NCI-H2029 (cell line): ENCODE data around the gene DAB2IP.

Experiments
- DNase-seq: peaks from one replicate; lab custom pipeline; 2025; lab: John Stamatoyannopoulos, UW

Gene DAB2IP

DNA sequence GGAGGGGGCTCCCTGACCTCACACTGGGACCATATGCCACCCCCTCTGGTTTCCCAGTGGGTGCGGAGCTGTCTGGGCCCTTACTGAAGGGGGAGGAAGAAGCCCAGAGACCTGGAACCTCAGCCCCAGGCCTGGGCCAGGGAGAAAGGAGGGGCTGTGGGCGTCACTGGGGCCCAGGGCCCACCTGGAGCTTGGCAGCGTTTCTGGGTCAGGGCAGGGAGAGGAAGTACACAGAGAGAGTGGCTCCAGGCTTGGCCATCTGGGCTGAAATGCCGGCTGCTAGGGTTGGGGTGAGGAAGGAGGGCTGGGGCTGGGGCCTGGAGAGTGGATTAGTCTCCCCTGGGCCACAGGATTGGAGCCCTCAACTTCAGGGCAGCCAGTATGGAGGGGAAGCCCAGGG lies 6.4 kb upstream of the DAB2IP start:
- DNase-seq: no peak

DNA sequence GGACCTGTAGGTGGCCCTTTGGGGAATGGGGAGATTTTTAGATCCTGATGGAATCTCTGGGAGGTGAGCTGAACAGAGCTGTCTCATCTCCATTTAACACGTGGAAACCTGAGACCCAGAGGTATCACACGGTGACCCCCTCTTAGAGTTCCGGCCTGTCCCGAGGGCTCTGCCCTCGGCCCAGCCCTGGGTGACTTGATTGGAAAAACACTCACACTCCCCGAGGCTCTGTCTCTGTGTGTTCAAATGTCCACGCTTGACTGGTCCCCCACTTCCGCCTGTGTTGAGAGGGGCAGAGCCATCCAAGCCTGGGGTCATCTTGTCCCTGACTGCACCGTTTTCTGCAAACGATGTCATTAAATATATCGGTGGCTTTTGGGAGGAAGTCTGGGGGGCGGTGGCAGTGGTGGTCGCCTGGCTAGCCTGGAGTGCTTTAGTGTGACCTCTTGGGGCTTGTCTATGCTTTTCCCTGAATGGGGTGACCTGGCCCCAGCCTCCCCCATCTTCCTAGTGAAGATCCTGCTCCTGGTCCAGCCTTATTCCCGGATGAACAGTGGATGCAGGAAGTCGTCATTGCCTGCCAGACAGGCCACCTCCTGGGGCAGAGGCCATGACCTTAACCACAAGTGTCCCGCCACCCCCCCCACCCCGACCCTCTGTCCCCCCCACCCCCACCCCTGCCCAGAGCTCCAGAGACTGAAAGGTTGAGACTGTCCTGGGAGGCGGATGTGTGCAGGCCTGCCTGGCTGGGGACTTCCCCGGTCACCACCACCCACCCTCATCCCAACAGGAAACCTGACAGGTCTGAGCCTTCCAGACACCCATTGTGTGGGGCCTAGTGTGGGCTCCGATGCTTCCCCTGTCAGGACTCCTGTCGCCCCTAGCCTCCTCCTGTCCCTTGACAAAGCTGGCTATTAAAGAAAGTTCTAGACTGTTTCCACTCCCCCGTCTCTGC lies 5.3 kb upstream of the DAB2IP start:
- no peak for DNase-seq

DNA sequence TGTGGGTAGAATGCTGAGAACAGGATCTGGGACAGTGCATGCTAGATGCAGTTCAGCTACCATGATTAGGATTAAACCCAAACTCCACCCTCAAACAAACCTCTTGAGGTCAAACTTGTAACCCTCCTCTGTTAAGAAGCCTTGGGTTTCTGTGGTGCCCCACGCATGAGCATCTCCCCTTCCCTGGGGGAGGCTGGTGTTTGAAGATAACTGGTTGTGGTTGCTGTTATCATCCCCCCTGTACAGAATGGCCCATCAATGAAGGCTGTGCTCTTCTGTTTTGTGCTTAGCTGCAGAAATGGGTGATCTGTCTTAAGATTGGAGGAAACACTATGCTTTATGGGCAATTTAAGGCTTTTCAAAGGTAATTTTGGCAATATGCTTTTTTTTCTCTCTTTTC lies 4.4 kb upstream of the DAB2IP start:
- no peak for DNase-seq

DNA sequence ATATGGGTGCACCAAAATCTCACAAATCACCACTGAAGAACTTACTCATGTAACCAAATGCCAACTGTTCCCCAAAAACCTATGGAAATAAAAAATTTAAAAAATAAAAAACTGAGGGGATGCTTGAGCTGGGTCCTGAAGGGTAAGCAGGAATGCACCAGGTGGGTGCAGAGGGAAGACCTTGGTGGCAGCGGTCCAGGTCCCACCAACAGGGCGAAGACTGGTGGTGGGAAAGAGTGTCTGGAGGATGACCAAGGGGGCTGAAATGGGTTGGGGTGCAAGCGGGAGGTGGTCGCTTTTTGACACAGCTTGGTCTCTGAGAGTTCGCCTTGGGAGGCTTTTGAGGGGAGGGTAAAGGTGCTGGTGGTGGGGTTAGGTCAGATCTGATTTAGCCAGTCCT lies 3.3 kb upstream of the DAB2IP start:
- no peak for DNase-seq

DNA sequence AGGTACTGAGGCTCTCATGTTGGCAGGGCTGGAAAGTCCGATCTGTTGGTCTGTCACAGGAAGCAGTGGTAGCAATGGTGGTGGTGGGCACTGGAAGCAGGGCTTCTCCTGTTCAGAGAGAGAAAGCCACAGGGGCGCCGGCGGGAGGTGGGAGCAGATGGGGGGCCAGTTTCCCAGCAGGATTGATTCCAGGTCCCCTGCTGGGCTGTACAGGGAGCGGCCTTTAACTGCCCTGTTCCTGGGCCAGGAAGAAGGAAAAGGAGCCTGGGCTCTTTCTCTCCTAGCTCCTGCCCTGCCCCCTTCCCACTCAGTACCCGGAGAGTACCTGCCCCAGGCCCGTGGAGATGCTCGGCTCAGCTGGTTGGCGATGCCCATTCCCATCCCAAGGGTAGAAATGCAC lies 2.6 kb upstream of the DAB2IP start:
- DNase-seq: no peak

DNA sequence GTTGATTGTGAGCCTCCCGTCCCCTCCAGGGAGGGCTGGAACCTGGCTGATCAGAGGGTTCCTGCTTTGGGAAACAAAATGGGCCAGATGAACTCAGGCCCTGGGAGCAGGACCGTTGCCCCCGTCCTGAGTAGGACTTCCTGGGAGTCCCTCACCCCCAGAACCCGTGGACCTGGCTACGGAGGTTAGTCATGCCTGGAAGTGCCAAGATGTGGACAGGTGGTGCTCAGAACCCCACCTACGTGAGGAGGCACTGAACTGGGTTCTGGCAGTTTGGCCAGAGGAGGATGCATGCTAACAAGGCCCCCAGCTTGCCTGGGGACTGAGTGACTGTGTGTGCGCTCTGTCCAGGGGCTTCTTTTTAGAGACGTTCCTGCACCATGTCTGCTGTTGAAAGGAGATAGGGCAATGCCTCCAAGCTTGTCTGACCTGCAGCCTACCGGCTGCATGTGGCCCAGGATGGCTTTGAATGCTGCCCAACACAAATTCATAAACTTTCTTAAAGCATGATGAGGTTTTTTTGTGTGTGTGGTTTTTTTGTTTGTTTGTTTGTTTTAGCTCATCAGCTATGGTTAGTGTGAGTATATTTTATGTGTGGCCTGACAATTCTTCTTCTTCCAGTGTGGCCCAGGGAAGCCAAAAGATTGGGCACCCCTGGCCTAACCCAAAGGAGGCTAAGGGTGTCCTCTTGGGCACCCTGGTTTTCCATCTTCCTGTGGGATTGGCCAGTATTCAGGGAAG lies 1.8 kb upstream of the DAB2IP start:
- no peak for DNase-seq

DNA sequence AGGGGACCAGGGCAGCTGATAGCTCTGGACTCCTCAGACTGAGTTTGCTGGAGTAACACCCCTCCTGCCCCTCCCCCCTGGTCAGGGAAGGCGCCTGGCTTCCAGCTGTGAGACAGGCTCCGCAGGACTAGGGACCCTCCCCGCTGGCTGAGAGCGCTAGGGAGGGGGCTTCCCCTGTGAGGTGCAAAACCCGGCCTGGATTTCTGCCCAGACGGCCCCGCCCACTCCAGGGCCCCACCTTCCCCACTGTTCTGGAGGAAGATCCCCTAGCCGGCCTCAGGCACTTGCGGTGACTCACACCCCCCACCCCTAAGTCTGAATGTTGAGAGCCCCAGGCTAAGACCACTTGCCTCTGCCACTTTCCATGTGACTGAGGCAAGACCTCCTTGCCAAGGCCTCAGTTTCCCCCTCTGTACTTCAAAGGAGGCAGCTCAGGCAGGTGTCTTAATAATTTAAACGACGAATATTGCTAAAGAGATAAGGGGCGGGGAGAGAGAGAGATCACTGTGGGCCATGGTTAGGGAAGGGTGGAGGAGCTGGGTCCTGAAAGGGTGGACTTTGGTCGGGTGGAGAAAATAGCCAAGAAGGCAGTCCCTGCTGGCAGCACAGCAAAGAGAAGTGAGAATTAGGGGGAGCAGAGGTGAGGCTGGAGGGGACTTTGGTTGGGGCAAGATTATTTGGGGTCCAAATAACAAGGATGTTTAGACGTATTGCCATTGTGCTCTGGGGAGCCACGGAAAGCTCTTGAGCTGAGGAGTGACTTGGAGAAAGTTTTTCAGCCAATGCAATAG lies 1.0 kb upstream of the DAB2IP start:
- DNase-seq: no peak

DNA sequence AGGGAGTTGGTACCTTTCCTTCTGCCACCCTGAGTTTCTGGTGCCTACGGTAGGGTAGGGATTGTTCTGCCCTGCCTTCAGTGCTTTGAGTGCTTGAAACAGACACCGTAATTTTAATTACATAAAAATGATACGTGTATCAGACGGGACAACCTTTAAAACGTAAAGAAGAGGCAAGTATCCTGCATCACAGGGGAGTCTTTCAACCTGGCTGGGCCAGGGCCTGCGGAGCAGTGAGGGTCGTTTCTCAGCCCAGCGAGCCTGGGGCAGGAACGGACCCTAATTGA lies 483 bp upstream of the DAB2IP start:
- no peak for DNase-seq

DNA sequence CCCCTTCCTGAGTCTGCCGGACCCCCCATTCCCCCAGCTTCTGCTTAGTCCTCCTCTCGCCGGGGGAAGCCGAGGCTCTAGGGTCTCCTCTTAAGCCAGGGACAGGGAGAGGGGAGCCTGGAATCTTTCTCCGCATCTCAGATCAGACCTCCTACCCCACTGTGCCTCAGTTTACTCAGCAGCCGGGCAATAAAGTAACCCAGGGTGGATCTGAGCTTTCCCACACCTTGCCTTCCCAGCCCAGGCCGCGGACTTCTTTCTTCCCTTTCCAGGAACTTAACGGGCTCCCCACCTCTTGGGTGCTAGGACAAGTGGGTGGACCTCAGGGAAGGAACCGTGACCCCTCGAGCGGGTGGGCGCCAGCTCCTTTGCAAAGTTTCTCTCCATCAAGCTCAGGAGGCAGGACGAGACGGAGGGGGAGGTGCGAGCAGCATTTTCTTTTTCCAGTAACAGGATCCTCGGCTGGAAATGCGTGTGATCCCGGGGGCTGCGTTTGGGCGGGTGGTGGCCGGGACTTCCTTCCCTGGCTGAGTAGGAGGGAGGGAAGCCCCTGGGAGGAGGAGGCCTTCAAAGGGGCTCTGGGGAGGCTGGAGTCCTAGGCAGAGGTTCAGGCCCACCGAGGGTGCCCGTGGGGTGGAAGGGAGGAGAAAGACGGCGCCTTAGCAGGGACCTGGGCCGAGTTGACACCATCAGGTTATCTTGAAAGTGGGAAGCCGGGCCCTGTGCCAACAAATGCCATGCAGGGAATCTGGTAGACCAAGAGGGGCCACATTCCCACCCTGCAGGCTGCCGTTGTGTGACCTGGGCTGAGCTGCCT lies 795 bp downstream of the DAB2IP start:
- no peak for DNase-seq

DNA sequence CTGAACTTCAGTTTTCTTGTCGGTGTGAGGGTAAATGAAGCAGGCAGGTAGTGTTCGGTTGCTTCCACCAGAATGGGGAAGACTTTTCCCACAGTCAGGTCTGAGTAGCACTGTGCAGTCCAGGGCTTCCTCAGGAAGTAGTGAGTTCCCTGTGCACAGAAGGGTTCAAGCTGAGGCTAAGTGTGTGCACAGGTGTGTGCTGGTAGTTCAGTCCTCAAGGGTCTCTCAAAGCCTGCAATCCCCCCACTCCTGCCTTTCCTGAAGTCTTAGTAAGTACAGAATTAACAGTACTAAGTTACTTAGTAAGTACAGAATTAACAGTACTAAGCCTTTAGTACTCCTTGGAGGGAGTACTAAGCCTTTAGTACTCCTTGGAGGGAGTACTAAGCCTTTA lies 1.4 kb downstream of the DAB2IP start:
- DNase-seq: no peak

DNA sequence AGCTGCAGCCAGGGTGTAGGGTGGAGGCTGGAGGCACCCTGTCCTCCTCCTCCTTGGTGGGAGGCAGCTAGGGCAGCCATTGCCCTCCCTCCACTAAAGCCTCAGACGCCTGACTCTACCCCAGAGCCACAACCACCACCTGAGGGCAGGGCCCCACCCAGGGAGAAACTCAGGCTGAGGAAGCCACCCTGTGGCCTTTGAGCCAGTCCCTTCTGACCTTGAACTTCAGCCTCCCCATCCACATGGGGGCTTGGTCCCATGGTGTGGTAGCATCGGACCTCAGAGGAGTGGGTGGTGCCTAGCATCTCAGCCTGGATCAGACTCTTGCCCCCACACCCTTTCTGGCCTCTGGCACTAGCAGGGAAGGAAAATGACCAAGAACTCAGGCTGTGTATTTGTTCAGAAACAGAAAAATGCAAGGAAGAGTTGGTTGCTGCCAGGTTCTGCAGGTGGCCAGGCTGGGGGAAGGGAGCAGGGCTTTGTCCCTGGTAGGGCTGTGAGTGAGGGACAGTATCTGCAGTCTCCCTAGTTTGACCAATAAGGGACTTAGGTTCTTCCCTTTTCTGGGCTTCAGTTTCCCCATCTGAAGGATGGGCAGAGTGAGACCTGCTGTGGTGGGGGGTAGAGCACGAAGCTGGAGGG lies 3.2 kb downstream of the DAB2IP start:
- DNase-seq: no peak

DNA sequence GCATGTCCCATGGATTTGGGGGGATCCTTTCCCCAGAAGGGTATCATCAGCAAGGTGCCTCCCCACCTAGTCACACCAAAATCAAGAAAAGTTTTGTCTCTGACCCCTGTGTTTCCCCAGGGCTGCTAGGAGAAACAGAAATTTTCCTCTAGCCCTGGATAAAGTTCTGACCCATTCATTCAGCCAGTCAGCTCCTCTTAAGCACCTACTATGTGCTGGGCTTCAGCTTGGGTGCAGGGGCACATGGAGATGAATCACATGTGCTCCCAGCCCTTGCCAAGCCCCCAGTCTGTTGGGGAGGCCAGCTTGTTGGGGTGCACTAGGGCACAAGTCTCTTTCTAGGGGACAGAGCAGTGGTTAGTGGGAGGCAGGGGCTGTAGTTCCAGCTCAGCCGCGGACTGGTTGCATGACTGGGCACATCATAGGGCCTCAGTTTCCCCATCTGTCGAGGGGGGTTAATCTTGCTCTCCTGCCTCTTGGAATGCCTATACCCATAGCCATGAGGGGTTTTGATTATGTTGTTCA lies 3.9 kb downstream of the DAB2IP start:
- DNase-seq: no peak

DNA sequence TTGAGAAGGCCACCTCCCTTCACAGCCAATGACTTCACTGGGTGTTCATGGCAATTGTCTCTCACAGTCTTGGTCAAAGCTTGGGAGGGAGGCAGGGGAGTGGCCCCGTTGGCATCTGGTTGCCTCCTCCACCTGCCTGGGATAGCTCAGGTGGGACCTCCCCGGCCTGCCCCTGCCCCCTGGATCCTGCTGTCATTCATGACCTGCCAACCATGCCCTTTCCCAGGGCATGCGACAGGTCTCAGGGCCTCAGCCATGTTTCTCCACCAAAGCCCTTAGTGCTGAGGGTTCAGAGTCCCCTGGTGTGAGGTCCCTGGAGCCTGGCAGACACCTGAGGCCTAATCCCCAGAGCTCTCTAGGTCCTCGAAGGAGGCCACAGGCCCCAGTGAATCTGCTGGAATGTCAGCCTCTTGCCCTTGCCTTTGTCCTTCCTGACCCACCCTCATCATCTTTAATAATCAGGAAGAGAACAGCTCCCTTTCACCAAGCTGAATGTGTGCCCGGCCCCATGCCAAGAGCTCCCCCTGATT lies 5.6 kb downstream of the DAB2IP start:
- no peak for DNase-seq

DNA sequence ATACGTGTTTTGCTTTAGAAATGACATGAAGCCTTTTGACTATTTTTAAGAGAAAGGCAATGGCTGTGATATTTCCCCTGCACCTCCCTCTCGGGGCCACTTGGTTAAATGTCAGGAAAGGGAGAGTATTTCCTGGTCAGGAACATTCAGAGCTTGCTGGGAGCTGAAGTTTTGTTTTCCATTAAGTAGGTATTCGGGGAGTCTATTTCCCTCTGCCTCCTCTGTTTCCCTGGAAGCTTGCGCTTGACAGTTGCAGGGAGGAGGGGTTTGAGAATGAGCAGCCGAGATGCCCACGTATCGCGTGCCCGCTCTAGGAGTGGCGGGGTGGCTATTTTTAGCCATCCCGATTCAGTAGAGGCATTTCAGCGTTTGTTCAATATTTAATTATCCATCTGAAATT lies 6.7 kb downstream of the DAB2IP start:
- no peak for DNase-seq

DNA sequence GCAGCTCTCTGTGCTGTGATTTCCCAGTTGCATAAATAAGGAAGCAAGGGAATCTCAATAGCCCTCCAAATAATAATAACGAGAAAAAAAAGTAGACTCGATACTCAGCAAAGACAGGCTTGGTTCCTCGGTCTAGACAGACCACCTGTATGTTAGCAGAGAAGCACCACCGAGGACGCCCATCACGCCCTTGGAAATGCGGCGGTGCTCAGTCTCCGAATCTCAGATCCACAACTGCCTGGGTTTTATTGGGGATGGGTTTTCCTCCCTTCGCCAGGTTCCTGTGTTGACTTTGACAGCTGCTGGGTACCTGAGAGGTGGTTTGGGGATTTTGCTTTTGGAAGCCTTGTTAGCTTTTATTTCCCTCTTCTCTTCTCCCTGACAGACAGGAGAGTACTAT lies 7.2 kb downstream of the DAB2IP start:
- DNase-seq: no peak

DNA sequence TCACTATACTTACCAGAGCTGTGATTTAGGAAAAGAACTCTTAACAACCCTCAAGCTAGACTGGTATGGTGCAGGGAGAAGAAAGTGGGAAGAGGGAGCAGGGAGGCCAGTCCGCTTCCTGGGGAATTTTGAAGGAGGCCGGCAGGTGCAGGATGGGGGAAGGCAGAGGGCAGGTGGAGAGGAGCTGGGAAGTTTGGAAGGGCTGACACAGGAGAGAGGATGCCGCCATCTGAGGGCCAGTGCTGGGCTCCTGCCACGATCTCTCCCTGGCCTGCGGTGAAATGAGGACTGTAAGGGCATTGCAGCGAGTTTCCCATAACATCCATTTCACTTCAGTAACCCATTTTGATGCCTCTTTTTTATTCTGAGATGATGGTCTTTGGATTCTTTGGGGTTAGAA lies 8.9 kb downstream of the DAB2IP start:
- no peak for DNase-seq

DNA sequence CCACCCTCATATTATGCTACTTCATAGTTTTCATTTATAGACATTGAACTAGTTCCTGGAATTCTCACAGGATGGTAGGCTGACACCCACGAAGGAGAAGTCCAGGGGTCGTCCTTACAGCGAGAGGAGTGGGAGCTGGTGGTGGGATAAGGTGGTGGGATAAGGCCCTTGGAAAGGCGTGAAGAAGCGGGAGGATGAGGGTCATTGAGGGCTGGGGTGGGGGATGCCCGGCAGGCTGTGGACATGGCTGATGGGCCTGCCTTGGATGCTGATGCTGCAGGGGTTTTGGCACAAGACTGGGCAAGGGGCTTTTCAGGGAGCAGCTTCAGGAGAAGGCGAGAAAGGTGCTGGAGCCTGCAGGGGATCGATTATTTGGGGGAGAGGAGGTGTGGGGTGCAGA lies 9.4 kb downstream of the DAB2IP start:
- no peak for DNase-seq

DNA sequence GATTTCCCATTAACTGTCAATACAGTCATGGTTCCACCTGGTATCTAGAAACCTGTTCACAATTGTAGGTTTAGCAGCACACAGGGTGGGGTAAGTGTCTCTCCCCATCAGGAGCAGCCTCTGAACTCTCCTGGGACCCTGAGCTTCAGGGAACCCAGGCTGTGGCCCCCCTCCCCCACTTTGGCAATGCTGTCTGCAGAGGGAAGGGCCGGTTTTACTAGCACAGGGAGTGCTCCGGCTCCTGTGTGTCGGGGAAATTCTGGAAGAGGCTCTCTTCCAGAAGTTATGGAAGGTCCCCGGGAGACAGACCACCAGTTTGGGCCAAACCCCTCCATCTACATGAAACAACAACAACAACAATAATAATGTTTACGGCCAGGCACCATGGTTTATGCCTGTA lies 9.9 kb downstream of the DAB2IP start:
- DNase-seq: no peak

DNA sequence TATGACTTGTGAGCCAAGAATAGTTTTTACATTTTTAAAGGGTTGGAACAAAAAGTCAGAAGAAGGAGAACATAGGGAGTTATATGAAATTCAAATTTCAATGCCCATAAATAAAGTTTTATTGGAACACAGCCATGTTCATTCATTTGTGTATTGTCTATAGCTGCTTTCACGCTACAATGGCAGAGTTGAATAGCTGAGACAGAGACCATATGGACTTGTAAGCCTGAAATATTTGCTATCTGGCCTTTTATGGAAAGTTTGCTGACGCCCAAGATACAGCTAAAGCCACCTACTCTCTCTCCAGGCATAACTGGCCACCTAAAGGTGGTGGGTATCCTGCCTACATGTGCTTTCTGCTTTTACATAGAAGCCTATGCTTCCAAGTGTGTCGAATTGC lies 10.9 kb downstream of the DAB2IP start:
- DNase-seq: no peak

DNA sequence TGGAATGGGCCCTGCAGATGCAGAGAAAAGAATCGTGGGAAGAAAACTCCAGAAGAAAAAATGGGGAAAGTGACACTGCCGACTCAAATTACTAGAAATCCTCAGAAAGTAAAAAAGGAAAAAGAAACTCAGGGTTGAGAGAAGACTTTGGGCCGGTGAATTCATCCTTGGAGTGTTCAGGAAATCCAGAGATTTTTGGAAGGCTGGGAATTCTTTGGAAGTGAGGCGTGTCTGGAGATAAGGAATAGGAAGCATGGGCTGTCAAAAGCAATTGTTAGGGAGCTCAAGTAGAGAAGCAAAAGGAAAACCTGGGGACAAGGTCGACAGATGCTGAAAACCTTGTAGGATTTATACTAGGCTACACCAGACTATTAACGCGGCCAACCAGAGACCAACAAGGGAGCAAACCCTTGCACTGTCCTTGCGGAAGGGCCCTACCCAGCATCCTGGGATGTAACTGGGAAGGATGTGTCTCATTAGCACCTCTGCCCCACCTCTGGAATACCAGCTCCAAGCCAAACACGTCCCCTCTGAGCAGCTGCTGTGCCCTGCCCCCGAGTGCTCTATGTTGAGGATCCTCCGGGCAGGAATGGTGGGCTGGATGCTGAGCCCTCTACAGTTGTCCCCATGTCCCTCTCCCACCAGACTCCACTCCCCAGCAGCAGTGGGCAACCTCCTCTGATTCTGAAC lies 11.6 kb downstream of the DAB2IP start:
- no peak for DNase-seq
